ENCODE results near the gene RIOX2.
"Not testable (repeated sequence)": the region's sequence is repeated elsewhere in the genome, so short reads cannot be mapped to it uniquely, and the experiment has no call there.

Gene RIOX2

GRCh38 chr3:97911459-97911858, 60.8 kb downstream of the RIOX2 start:
- DNase-seq (ENCODE audit: low read depth): no peak

- no peak for DNase-seq (ENCODE audit: low read depth)
Observed at GRCh38 chr3:97910931-97911351, 61.3 kb downstream of the RIOX2 start.

GRCh38 chr3:97910236-97910831, 61.9 kb downstream of the RIOX2 start:
- not testable (repeated sequence) for DNase-seq (ENCODE audit: low read depth)

GRCh38 chr3:97909830-97910229, 62.4 kb downstream of the RIOX2 start:
- DNase-seq (ENCODE audit: low read depth): not testable (repeated sequence)

- DNase-seq (ENCODE audit: low read depth): no peak
Observed at GRCh38 chr3:97901313-97902248, 70.7 kb downstream of the RIOX2 start.

- no peak for DNase-seq (ENCODE audit: low read depth)
Observed at GRCh38 chr3:97899331-97899730, 72.9 kb downstream of the RIOX2 start.

- no peak for DNase-seq (ENCODE audit: low read depth)
Observed at GRCh38 chr3:97896547-97896946, 75.7 kb downstream of the RIOX2 start.

- DNase-seq (ENCODE audit: low read depth): no peak
Observed at GRCh38 chr3:97896129-97896528, 76.1 kb downstream of the RIOX2 start.

- DNase-seq (ENCODE audit: low read depth): no peak
Observed at GRCh38 chr3:97895216-97895615, 77.0 kb downstream of the RIOX2 start.

- no peak for DNase-seq (ENCODE audit: low read depth)
Observed at GRCh38 chr3:97892852-97893251, 79.4 kb downstream of the RIOX2 start.

Data from stimulated activated CD8-positive, alpha-beta memory T cell treated with anti-CD3 and anti-CD28 coated beads, Interleukin-12 subunit alpha, Interleukin-12 subunit beta, amount 100 ng/mL, for 1 hour (primary cell).